HepG2 (cell line): ENCODE results near the gene ZPR1. TPM values are rescaled to one million over a fixed set of nuclear protein-coding genes. Genes with fewer than 3 reads are reported as not detected.

ENCODE experiments used
- ATAC-seq: fragments of 200-7000 bp; cut with Tn5 transposase; 3 replicates; pipeline ENCODE4 v1.9.1; 2020; ENCODE audit warnings: mild to moderate bottlenecking, moderate library complexity
- BruUV-seq: library from RNA; stranded (reverse); fragments of 400-500 nt; replicated peaks from 2 replicates; lab custom pipeline; 2021; lab: Mats Ljungman, UMichigan
- CTCF ChIA-PET: fragments of 300-600 bp; formaldehyde crosslinking; extraction: SDS; loops from one replicate; lab custom pipeline; 2021; ENCODE audit warnings: low total read pairs, inconsistent platforms, low intra/inter-chr PET ratio; lab: Yijun Ruan, JAX
- POLR2A ChIA-PET: fragments of 350-600 bp; sonication (Branson Sonifier 250); formaldehyde crosslinking; loops from one replicate; lab custom pipeline; 2020; ENCODE audit warnings: antibody characterized with exemption, inconsistent platforms; lab: Yijun Ruan, JAX
- DNase-seq: peaks from one replicate; pipeline ENCODE4 v3.0.0-alpha.2; 2015; ENCODE audit warnings: low spot score
- FAIRE-seq: peaks from 3 replicates; lab custom pipeline; 2011; peaks lifted over from hg19 to GRCh38; lab: Jason Lieb, UNC
- H2AFZ ChIP-seq: one replicate; pipeline ENCODE4 v1.6.1; 2011; ENCODE audit warnings: low read length, inconsistent platforms
- H3K27ac ChIP-seq: fragments of 300-600 bp; 3 replicates; pipeline ENCODE4 v1.8.0; 2011; ENCODE audit warnings: mixed run types, mild to moderate bottlenecking, mixed read lengths, low read length, inconsistent platforms; ENCODE audit not compliant: insufficient read depth; ENCODE audit errors: extremely low read length
- H3K27me3 ChIP-seq, 2 experiments: fragments of 200-600 bp in 1 of 2; 2 replicates in 1 of 2; 3 replicates in 1 of 2; pipeline versions ENCODE4 v1.6.0 to v1.8.0; 2011; ENCODE audit warnings: low read length in 2 of 2, mild to moderate bottlenecking in 2 of 2, moderate library complexity in 2 of 2, inconsistent platforms in 1 of 2; ENCODE audit not compliant: insufficient read depth in 2 of 2, control insufficient read depth in 1 of 2
- H3K36me3 ChIP-seq, 2 experiments: fragments of 200-600 bp in 1 of 2; replicated peaks in 1 of 2; 2 replicates in 1 of 2; 3 replicates in 1 of 2; pipeline versions ENCODE4 v1.5.1 to v1.8.0; 2011; ENCODE audit warnings: low read length in 2 of 2, inconsistent platforms in 1 of 2; ENCODE audit not compliant: insufficient read depth in 2 of 2, control insufficient read depth in 1 of 2
- H3K4me1 ChIP-seq: 2 replicates; pipeline ENCODE4 v1.5.1; 2012; ENCODE audit warnings: low read length, inconsistent platforms; ENCODE audit not compliant: insufficient read depth
- H3K4me2 ChIP-seq: 2 replicates; pipeline ENCODE4 v1.6.0; 2011; ENCODE audit warnings: low read depth, low read length, inconsistent platforms
- H3K4me3 ChIP-seq, 3 experiments: fragments of 200-600 bp in 1 of 3; sonication (generic), shearing (Covaris generic) in 1 of 3; replicated peaks in 1 of 3; 2 replicates each; pipeline ENCODE4 v1.5.1; 2011 to 2016; ENCODE audit warnings: low read length in 3 of 3, inconsistent platforms in 2 of 3, low read depth in 2 of 3, mild to moderate bottlenecking in 2 of 3, control low read depth in 1 of 3, mixed read lengths in 1 of 3; ENCODE audit not compliant: insufficient read depth in 1 of 3
- H3K79me2 ChIP-seq: one replicate; pipeline ENCODE4 v1.6.1; 2011; ENCODE audit warnings: low read length, inconsistent platforms; ENCODE audit not compliant: insufficient read depth
- H3K9ac ChIP-seq: 2 replicates; pipeline ENCODE4 v1.6.0; 2011; ENCODE audit warnings: mild to moderate bottlenecking, low read depth, low read length, inconsistent platforms; ENCODE audit not compliant: insufficient read depth
- H3K9me3 ChIP-seq: 2 replicates; pipeline ENCODE4 v1.5.1; 2012; ENCODE audit warnings: mild to moderate bottlenecking, low read length
- H4K20me1 ChIP-seq: 2 replicates; pipeline ENCODE4 v1.6.0; 2011; ENCODE audit warnings: inconsistent platforms, mild to moderate bottlenecking, low read length, moderate library complexity; ENCODE audit not compliant: insufficient read depth
- EP300 ChIP-seq, 3 experiments: sonication (generic) in 1 of 3; formaldehyde crosslinking in 1 of 3; IDR thresholded peaks; 2 replicates each; pipeline versions ENCODE4 v1.5.1 to v1.6.1; 2011 to 2020; ENCODE audit warnings: low read depth in 2 of 3, low read length in 2 of 3, borderline replicate concordance in 1 of 3, improper control_type of control experiment in 1 of 3, mild to moderate bottlenecking in 1 of 3, missing genetic modification reagents in 1 of 3, moderate library complexity in 1 of 3
- HDAC1 ChIP-seq: sonication (generic); formaldehyde crosslinking; IDR thresholded peaks from 2 replicates; pipeline ENCODE4 v1.5.1; 2020; ENCODE audit warnings: mild to moderate bottlenecking, missing genetic modification reagents
- HOXD1 ChIP-seq: sonication (generic); formaldehyde crosslinking; IDR thresholded peaks from 2 replicates; pipeline ENCODE4 v1.5.0; 2020; ENCODE audit warnings: missing genetic modification reagents
- NCOA5 ChIP-seq: sonication (generic); formaldehyde crosslinking; IDR thresholded peaks from 2 replicates; pipeline ENCODE4 v1.4.0; 2020; ENCODE audit warnings: missing genetic modification reagents
- NCOR1 ChIP-seq: fragments of 200-600 bp; sonication (generic); IDR thresholded peaks from 2 replicates; pipeline ENCODE4 v1.7.0; 2017; ENCODE audit warnings: antibody characterized with exemption, low read length, borderline replicate concordance
- SP140L ChIP-seq: sonication (generic); formaldehyde crosslinking; IDR thresholded peaks from 2 replicates; pipeline ENCODE4 v1.4.0; 2020; ENCODE audit warnings: missing genetic modification reagents, borderline replicate concordance
- XRCC5 ChIP-seq: fragments of 200-400 bp; formaldehyde crosslinking; optimal IDR thresholded peaks from 2 replicates; pipeline ENCODE3; 2017; ENCODE audit warnings: mild to moderate bottlenecking, low read length
- ZBTB20 ChIP-seq: sonication (generic); formaldehyde crosslinking; IDR thresholded peaks from 2 replicates; pipeline ENCODE4 v1.8.1; 2023; ENCODE audit warnings: missing genetic modification reagents, low read depth, mild to moderate bottlenecking, borderline replicate concordance
- ZKSCAN1 ChIP-seq: fragments of 150-350 bp; IDR thresholded peaks from 2 replicates; pipeline ENCODE4 v1.6.1; 2014; ENCODE audit warnings: low read length
- ZNF674 ChIP-seq: sonication (generic); formaldehyde crosslinking; IDR thresholded peaks from 2 replicates; pipeline ENCODE4 v1.5.0; 2020; ENCODE audit warnings: low read depth, mild to moderate bottlenecking, missing genetic modification reagents
- ZNF891 ChIP-seq: sonication (generic); formaldehyde crosslinking; IDR thresholded peaks from 2 replicates; pipeline ENCODE4 v1.5.0; 2020; ENCODE audit warnings: mild to moderate bottlenecking, missing genetic modification reagents
- WGBS: methylation state at CpG from one replicate; pipeline ENCODE4 v1.1.6; 2017; ENCODE audit warnings: low lambda C conversion rate; 5-methylcytosine and 5-hydroxymethylcytosine counted together
- in situ Hi-C: cut with HindIII; loops from 2 replicates; pipeline ENCODE4 v1.10.0; 2017; ENCODE audit warnings: low pct_unique_long_range_greater_than_20kb; ENCODE audit not compliant: extremely low pct_ligation_motif_present
- intact Hi-C: fragments of 100-400 bp; cut with micrococcal nuclease; formaldehyde crosslinking; loops from one replicate; pipeline ENCODE4 v1.10.0; 2022; ENCODE audit not compliant: unreplicated experiment
- polyA plus RNA-seq, 8 experiments: library from polyadenylated mRNA; depleted of rRNA in 3 of 8; stranded (reverse) in 7 of 8; unstranded in 1 of 8; fragments of >200 nt; fragmentation: Illumina TruSeq in 4 of 8; extraction: Trizol in 4 of 8; gene quantifications; 2 replicates each; pipeline versions ENCODE4 v1.2.1 to v1.2.3, GENCODE V29; 2011 to 2016; ENCODE audit warnings: low read depth in 4 of 8, missing spikeins in 1 of 8, mixed read lengths in 1 of 8; ENCODE audit not compliant: insufficient read depth in 1 of 8
- total RNA-seq, 5 experiments: library from RNA; depleted of rRNA; stranded (reverse); fragments of >200 nt; fragmentation: Illumina TruSeq; extraction: Trizol; gene quantifications; 2 replicates each; pipeline ENCODE4 v1.2.3, GENCODE V29; 2016; ENCODE audit warnings: low read depth in 1 of 5
- TF ChIP-seq, protein P1 (sequence below): sonication (generic); formaldehyde crosslinking; conservative IDR thresholded peaks from 2 replicates; pipeline ENCODE4 v1.8.0; 2022; ENCODE audit warnings: mild to moderate bottlenecking, moderate library complexity, missing genetic modification reagents
- TF ChIP-seq, protein P2 (sequence below): sonication (generic); formaldehyde crosslinking; IDR thresholded peaks from 2 replicates; pipeline ENCODE4 v1.5.1; 2020; ENCODE audit warnings: missing genetic modification reagents, mild to moderate bottlenecking, borderline replicate concordance
- TF ChIP-seq, protein P3 (sequence below): sonication (generic); formaldehyde crosslinking; IDR thresholded peaks from 2 replicates; pipeline ENCODE4 v1.4.0; 2020; ENCODE audit warnings: missing genetic modification reagents

ZPR1 gene
- total and polyA plus RNA-seq, 2 of the 13 experiments (the other 11 are each of a cell fraction or from before 2014, with no cell fraction given), result 40.0 to 79.3 TPM

DNA sequence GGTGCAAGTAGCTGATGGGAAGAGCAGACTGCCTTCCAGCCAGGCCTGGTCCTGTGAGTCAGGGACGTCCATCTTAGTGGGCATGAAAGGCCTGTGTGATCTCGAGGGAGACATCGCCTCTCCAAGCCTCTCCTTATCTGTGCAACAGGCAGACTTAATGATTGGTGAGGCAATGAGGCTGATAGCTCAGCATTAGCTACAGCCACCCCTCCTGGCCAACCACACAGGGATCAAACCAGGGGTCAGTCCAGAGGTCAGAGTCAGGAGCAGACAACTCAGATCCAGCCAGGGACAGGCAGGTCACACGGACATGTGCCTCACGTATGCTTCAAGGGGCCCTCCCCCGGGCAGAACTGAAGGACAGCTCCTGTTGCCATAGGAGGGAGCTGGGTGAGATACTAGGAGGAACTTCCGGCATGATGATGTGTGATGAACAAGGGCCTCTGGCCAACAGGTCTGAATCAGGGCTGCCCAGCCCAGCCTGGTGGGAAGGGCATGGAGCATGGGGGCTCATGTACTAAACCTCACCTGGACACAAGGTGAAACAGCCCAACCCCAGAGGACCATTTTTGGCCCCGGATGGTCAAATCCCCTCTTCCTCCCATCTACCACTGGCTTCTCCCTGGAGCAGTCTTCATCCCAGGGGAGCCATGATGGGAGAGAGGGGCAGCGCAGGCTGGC is 39.1 kb upstream of the ZPR1 start (continued):
- TF ChIP-seq EP300 (IDR thresholded peaks at IDR 0.05; ENCODE audit: low read depth in 2 of 2, low read length in 2 of 2) (peak; percentile 35 to 82; a peak in 3 of 4 replicates), EP300 (CRISPR knock-in tag; IDR thresholded peaks at IDR 0.05; ENCODE audit: borderline replicate concordance) (peak; percentile 71; the same call in 1 of the 2 replicates), ZKSCAN1 (no peak), XRCC5 (no peak)
- TF ChIP-seq, protein P1, sequence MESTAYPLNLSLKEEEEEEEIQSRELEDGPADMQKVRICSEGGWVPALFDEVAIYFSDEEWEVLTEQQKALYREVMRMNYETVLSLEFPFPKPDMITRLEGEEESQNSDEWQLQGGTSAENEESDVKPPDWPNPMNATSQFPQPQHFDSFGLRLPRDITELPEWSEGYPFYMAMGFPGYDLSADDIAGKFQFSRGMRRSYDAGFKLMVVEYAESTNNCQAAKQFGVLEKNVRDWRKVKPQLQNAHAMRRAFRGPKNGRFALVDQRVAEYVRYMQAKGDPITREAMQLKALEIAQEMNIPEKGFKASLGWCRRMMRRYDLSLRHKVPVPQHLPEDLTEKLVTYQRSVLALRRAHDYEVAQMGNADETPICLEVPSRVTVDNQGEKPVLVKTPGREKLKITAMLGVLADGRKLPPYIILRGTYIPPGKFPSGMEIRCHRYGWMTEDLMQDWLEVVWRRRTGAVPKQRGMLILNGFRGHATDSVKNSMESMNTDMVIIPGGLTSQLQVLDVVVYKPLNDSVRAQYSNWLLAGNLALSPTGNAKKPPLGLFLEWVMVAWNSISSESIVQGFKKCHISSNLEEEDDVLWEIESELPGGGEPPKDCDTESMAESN, result peak; percentile 62; the same call in 1 of the 2 replicates

DNA sequence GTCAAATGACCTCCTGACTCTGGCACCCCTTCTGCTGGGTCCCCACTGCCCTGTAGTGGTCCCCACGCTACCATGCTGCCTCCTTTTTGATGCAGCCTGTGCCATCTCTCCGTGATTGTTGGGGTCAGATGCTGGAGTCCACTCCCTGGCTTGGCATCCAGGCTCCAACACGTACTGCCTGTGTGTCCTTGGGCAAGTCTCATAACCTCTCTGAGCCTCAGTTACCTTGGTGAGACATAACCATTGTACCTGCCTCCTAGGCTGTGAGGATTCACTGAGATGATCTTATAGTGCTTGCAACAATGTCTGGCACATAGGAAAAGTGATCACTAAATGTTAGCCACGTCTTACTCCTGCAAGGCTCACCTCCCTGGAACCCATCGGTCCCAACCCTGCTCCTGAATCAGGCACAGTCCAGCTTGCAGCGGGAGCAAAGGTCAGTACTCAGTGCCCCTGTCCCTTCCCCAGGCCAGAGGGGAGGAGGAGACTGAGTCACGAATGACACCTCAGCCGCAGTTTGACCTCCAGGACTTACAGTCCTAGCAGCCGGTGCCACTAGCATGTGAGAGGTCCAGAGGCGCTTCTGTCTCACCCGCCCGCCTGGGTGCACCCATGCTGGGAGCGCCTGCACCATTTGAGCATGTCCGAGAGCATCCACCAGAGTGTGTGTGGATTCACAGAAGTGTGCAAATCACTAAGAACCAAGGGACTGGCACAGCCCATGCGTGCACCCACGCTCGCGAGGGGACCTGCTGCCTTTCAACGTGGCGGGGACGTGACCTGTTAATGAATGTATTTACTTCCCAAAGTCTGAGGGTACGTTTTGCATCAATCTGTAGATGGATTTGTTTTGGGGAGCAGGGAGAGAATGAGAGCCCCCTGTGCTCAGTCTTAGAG is 38.3 kb upstream of the ZPR1 start:
- peak overlapping the region; percentile 60 for H3K9ac ChIP-seq
- H3K9me3 ChIP-seq, result no peaks in the 10 kb centered on the region
- intact Hi-C loops, result no loop called here
- H3K27ac ChIP-seq, result peak overlapping the region; percentile 85
- no TSS peak for BruUV-seq
- in situ Hi-C loops, result no loop called here
- CTCF ChIA-PET, result interaction anchor here (3.1 kb wide), 1 partner anchor 35 kb away, joined by 21 read pairs; the partner anchor contains the start of gene APOA5
- peaks cover 91% of the 10 kb centered on the region for H3K4me1 ChIP-seq
- peak overlapping the region; percentile 81 for H3K4me2 ChIP-seq
- peak; percentile 18 for ATAC-seq
- peak overlapping the region in 1 of 3 experiments; percentile 59; a peak in 2 of 6 replicates for H3K4me3 ChIP-seq
- H3K27me3 ChIP-seq, result no peaks in the 10 kb centered on the region
- no peak for DNase-seq
- H3K36me3 ChIP-seq, result no peaks in the 10 kb centered on the region
- WGBS, result 18% methylated on average over 5 of the region's 22 CpGs
- H4K20me1 ChIP-seq, result no peaks in the 10 kb centered on the region
- FAIRE-seq, result peak; percentile 67
- POLR2A ChIA-PET, result interaction anchor here (1.2 to 18.4 kb wide), 6 partner anchors 10 to 319 kb away, joined by 3 to 1365 read pairs (median 233); partner anchors contain the start of genes APOA1, APOA5 and ZPR1
- H3K79me2 ChIP-seq, result peaks cover 13% of the 10 kb centered on the region
- H2AFZ ChIP-seq, result no peak overlapping the region
- no peak; the same call in 1 of the 2 replicates for TF ChIP-seq HOXD1
- TF ChIP-seq NCOA5 (CRISPR knock-in tag), result 0 out of 2 replicates have a peak, but pooled peaks have one; percentile 68
- TF ChIP-seq SP140L (CRISPR knock-in tag), result no peak
- peak; percentile 72 for TF ChIP-seq HDAC1 (CRISPR knock-in tag)
- TF ChIP-seq NCOR1, result no peak; the same call in 1 of the 2 replicates
- TF ChIP-seq ZNF674 (CRISPR knock-in tag), result no peak
- TF ChIP-seq, protein P2, sequence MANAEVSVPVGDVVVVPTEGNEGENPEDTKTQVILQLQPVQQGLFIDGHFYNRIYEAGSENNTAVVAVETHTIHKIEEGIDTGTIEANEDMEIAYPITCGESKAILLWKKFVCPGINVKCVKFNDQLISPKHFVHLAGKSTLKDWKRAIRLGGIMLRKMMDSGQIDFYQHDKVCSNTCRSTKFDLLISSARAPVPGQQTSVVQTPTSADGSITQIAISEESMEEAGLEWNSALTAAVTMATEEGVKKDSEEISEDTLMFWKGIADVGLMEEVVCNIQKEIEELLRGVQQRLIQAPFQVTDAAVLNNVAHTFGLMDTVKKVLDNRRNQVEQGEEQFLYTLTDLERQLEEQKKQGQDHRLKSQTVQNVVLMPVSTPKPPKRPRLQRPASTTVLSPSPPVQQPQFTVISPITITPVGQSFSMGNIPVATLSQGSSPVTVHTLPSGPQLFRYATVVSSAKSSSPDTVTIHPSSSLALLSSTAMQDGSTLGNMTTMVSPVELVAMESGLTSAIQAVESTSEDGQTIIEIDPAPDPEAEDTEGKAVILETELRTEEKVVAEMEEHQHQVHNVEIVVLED (CRISPR knock-in tag), result no peak
- no peak for TF ChIP-seq ZBTB20 (CRISPR knock-in tag)
- TF ChIP-seq, protein P3, sequence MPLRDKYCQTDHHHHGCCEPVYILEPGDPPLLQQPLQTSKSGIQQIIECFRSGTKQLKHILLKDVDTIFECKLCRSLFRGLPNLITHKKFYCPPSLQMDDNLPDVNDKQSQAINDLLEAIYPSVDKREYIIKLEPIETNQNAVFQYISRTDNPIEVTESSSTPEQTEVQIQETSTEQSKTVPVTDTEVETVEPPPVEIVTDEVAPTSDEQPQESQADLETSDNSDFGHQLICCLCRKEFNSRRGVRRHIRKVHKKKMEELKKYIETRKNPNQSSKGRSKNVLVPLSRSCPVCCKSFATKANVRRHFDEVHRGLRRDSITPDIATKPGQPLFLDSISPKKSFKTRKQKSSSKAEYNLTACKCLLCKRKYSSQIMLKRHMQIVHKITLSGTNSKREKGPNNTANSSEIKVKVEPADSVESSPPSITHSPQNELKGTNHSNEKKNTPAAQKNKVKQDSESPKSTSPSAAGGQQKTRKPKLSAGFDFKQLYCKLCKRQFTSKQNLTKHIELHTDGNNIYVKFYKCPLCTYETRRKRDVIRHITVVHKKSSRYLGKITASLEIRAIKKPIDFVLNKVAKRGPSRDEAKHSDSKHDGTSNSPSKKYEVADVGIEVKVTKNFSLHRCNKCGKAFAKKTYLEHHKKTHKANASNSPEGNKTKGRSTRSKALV (CRISPR knock-in tag), result no peak
- 0 out of 2 replicates have a peak, but pooled peaks have one; percentile 19 for TF ChIP-seq ZNF891 (CRISPR knock-in tag)
